ENCODE data around the gene KAT8. TPM values are rescaled to one million over a fixed set of nuclear protein-coding genes. Genes with fewer than 3 reads are reported as not detected.
A peak's percentile ranks its signal among the peaks of the same experiment; 100 is the strongest.

Gene KAT8
- total RNA-seq, 2 experiments from 2014 or later, result 55.6 to 58.7 TPM

GRCh38 chr16:31085873-31086628 lies 31.4 kb upstream of the KAT8 start:
- no peaks in the 10 kb centered on the region for H3K27me3 Mint-ChIP-seq
- peaks cover 10% of the 10 kb centered on the region for H3K36me3 Mint-ChIP-seq (ENCODE audit: low read depth)
- ATAC-seq (no peak), DNase-seq (no peak)
- H3K4me1 Mint-ChIP-seq (ENCODE audit: low read depth), result peaks cover 9% of the 10 kb centered on the region
- intact Hi-C loops (cut with micrococcal nuclease), result no loop called here
- no peak for TF ChIP-seq CTCF (IDR thresholded peaks at IDR 0.05)
- POLR2A ChIA-PET, result interaction anchor here (1.7 to 5.8 kb wide), 2 partner anchors 13 to 56 kb away, joined by 5 to 22 read pairs; partner anchors contain the start of genes ZNF646 and ZNF668
- H3K27ac Mint-ChIP-seq, result no peak overlapping the region
- no peak overlapping the region for H3K4me3 Mint-ChIP-seq
- no peaks in the 10 kb centered on the region for H3K9me3 Mint-ChIP-seq
- CTCF ChIA-PET, result no interaction called here

GRCh38 chr16:31086629-31086906 lies 30.9 kb upstream of the KAT8 start:
- POLR2A ChIA-PET, result interaction anchor here (1.7 to 5.8 kb wide), 2 partner anchors 13 to 56 kb away, joined by 5 to 22 read pairs; partner anchors contain the start of genes ZNF646 and ZNF668
- no peak overlapping the region for H3K4me3 Mint-ChIP-seq
- CTCF ChIA-PET, result no interaction called here
- H3K27ac Mint-ChIP-seq, result no peak overlapping the region
- no peak for DNase-seq
- intact Hi-C loops (cut with micrococcal nuclease), result no loop called here
- no peaks in the 10 kb centered on the region for H3K27me3 Mint-ChIP-seq
- no peaks in the 10 kb centered on the region for H3K9me3 Mint-ChIP-seq
- H3K36me3 Mint-ChIP-seq (ENCODE audit: low read depth), result peaks cover 14% of the 10 kb centered on the region
- H3K4me1 Mint-ChIP-seq (ENCODE audit: low read depth), result peaks cover 9% of the 10 kb centered on the region
- no peak for TF ChIP-seq CTCF (IDR thresholded peaks at IDR 0.05)
- no peak for ATAC-seq

- POLR2A ChIA-PET, result interaction anchor here (0.9 to 5.8 kb wide), 2 partner anchors 14 to 109 kb away, joined by 3 to 22 read pairs; partner anchors contain the start of genes ZNF646 and ZNF668
- H3K4me3 Mint-ChIP-seq, result no peak overlapping the region
Observed at GRCh38 chr16:31087481-31087880, 30.0 kb upstream of the KAT8 start.

GRCh38 chr16:31087971-31088370 lies 29.5 kb upstream of the KAT8 start:
- peaks cover 13% of the 10 kb centered on the region for H3K36me3 Mint-ChIP-seq (ENCODE audit: low read depth)
- peaks cover 9% of the 10 kb centered on the region for H3K4me1 Mint-ChIP-seq (ENCODE audit: low read depth)
- ATAC-seq, result no peak
- no peak overlapping the region for H3K4me3 Mint-ChIP-seq
- ChIA-PET POLR2A (interaction anchor here (0.9 to 5.8 kb wide), 3 partner anchors 10 to 109 kb away, joined by 3 to 22 read pairs (median 5); partner anchors contain the start of genes ZNF646 and ZNF668), CTCF (no interaction called here)
- no peak for TF ChIP-seq CTCF (IDR thresholded peaks at IDR 0.05)
- H3K27me3 Mint-ChIP-seq, result no peaks in the 10 kb centered on the region
- H3K9me3 Mint-ChIP-seq, result no peaks in the 10 kb centered on the region
- intact Hi-C loops (cut with micrococcal nuclease), result no loop called here
- H3K27ac Mint-ChIP-seq, result no peak overlapping the region
- no peak for DNase-seq

More at GRCh38 chr16:31087481-31087880, 30.0 kb upstream of the KAT8 start:
- DNase-seq (no peak), ATAC-seq (no peak)
- Mint-ChIP-seq H3K9me3 (no peaks in the 10 kb centered on the region), H3K27ac (no peak overlapping the region), H3K4me1 (ENCODE audit: low read depth) (peaks cover 5% of the 10 kb centered on the region), H3K27me3 (no peaks in the 10 kb centered on the region), H3K36me3 (ENCODE audit: low read depth) (peaks cover 11% of the 10 kb centered on the region)
- no peak for TF ChIP-seq CTCF (IDR thresholded peaks at IDR 0.05)
- intact Hi-C loops (cut with micrococcal nuclease), result no loop called here
- CTCF ChIA-PET, result no interaction called here

- CTCF ChIA-PET, result no interaction called here
- ATAC-seq (no peak), DNase-seq (no peak)
- H3K36me3 Mint-ChIP-seq (ENCODE audit: low read depth), result peaks cover 11% of the 10 kb centered on the region
- H3K27me3 Mint-ChIP-seq, result no peaks in the 10 kb centered on the region
- H3K4me1 Mint-ChIP-seq (ENCODE audit: low read depth), result peaks cover 11% of the 10 kb centered on the region
- peak within 1 kb of the TSS; percentile 34 for H3K27ac Mint-ChIP-seq
- POLR2A ChIA-PET, result interaction anchor here (0.9 to 1.4 kb wide), 3 partner anchors 11 to 108 kb away, joined by 3 to 5 read pairs (median 3); partner anchors contain the start of genes ZNF646 and ZNF668
- TF ChIP-seq CTCF (IDR thresholded peaks at IDR 0.05), result no peak
- no peak within 1 kb of the TSS for H3K4me3 Mint-ChIP-seq
- intact Hi-C loops (cut with micrococcal nuclease), result no loop called here
- no peaks in the 10 kb centered on the region for H3K9me3 Mint-ChIP-seq
Observed at GRCh38 chr16:31088459-31089183, 28.8 kb upstream of the KAT8 start, which contains the start of gene PRSS53. Gene PRSS53, minus strand, starts transcription at chr16:31088943. Its CDS starts 134 bp downstream, at chr16:31088809.
